ENCODE data around the gene MYO9B. TPM values are rescaled to one million over a fixed set of nuclear protein-coding genes. Genes with fewer than 3 reads are reported as not detected.

MYO9B gene
- total and polyA plus RNA-seq, 2 donors, result 24.0 to 55.2 TPM

GRCh38 chr19:17045907-17046502 is 29.6 kb upstream of the MYO9B start:
- DNase-seq (ENCODE audit: extremely low spot score), result no peak
- H3K4me3 ChIP-seq (ENCODE audit: low read depth, low read length), result no peak overlapping the region

GRCh38 chr19:17048885-17049453 is 26.6 kb upstream of the MYO9B start:
- Histone ChIP-seq H3K27ac (ENCODE audit: low read depth) (no peak overlapping the region), H3K4me1 (ENCODE audit: insufficient read depth) (no peaks in the 10 kb centered on the region), H3K4me3 (ENCODE audit: low read depth, low read length) (no peak overlapping the region), H3K36me3 (ENCODE audit: insufficient read depth) (no peaks in the 10 kb centered on the region)
- 86% methylated on average over 16 of the region's 16 CpGs for WGBS
- DNase-seq (ENCODE audit: extremely low spot score), result no peak

More at GRCh38 chr19:17045907-17046502, 29.6 kb upstream of the MYO9B start:
- H3K4me1 ChIP-seq (ENCODE audit: insufficient read depth), result no peaks in the 10 kb centered on the region
- no peaks in the 10 kb centered on the region for H3K36me3 ChIP-seq (ENCODE audit: insufficient read depth)
- WGBS, result 79% methylated on average over 5 of the region's 5 CpGs
- no peak overlapping the region for H3K27ac ChIP-seq (ENCODE audit: low read depth)

- Histone ChIP-seq H3K4me1 (ENCODE audit: insufficient read depth) (no peaks in the 10 kb centered on the region), H3K36me3 (ENCODE audit: insufficient read depth) (no peaks in the 10 kb centered on the region), H3K4me3 (ENCODE audit: low read depth, low read length) (no peak overlapping the region), H3K27ac (ENCODE audit: low read depth) (no peak overlapping the region)
- 75% methylated on average over 18 of the region's 18 CpGs for WGBS
- DNase-seq (ENCODE audit: extremely low spot score), result no peak
These were observed 25.8 kb upstream of the MYO9B start for GRCh38 chr19:17049711-17050280.

GRCh38 chr19:17052439-17052838 is 23.1 kb upstream of the MYO9B start:
- Histone ChIP-seq H3K27ac (ENCODE audit: low read depth) (no peak overlapping the region), H3K4me1 (ENCODE audit: insufficient read depth) (no peaks in the 10 kb centered on the region), H3K36me3 (ENCODE audit: insufficient read depth) (no peaks in the 10 kb centered on the region), H3K4me3 (ENCODE audit: low read depth, low read length) (no peak overlapping the region)
- DNase-seq (ENCODE audit: extremely low spot score), result no peak
- WGBS, result 57% methylated on average over 8 of the region's 8 CpGs

GRCh38 chr19:17054746-17055145 is 20.8 kb upstream of the MYO9B start:
- DNase-seq (ENCODE audit: extremely low spot score), result no peak
- H3K27ac ChIP-seq (ENCODE audit: low read depth), result no peak overlapping the region
- no peaks in the 10 kb centered on the region for H3K4me1 ChIP-seq (ENCODE audit: insufficient read depth)
- no peak overlapping the region for H3K4me3 ChIP-seq (ENCODE audit: low read depth, low read length)
- no peaks in the 10 kb centered on the region for H3K36me3 ChIP-seq (ENCODE audit: insufficient read depth)
- 93% methylated on average over 5 of the region's 5 CpGs for whole genome bisulfite sequencing

GRCh38 chr19:17055636-17056035 is 19.9 kb upstream of the MYO9B start:
- H3K27ac ChIP-seq (ENCODE audit: low read depth), result no peak overlapping the region
- no peaks in the 10 kb centered on the region for H3K36me3 ChIP-seq (ENCODE audit: insufficient read depth)
- no peak overlapping the region for H3K4me3 ChIP-seq (ENCODE audit: low read depth, low read length)
- WGBS, result 95% methylated on average over 15 of the region's 15 CpGs
- no peak for DNase-seq (ENCODE audit: extremely low spot score)
- no peaks in the 10 kb centered on the region for H3K4me1 ChIP-seq (ENCODE audit: insufficient read depth)

- no peak overlapping the region for H3K4me3 ChIP-seq (ENCODE audit: low read depth, low read length)
- 98% methylated on average over 8 of the region's 8 CpGs for WGBS
- no peaks in the 10 kb centered on the region for H3K4me1 ChIP-seq (ENCODE audit: insufficient read depth)
- H3K36me3 ChIP-seq (ENCODE audit: insufficient read depth), result no peaks in the 10 kb centered on the region
- DNase-seq (ENCODE audit: extremely low spot score), result no peak
- no peak overlapping the region for H3K27ac ChIP-seq (ENCODE audit: low read depth)
These were observed 17.3 kb upstream of the MYO9B start for GRCh38 chr19:17058236-17058635.

GRCh38 chr19:17060802-17061201 is 14.8 kb upstream of the MYO9B start:
- WGBS, result 94% methylated on average over 3 of the region's 3 CpGs

GRCh38 chr19:17061205-17061604 is 14.4 kb upstream of the MYO9B start:
- WGBS, result 94% methylated on average over 3 of the region's 3 CpGs

More at GRCh38 chr19:17060802-17061201, 14.8 kb upstream of the MYO9B start:
- no peak overlapping the region for H3K27ac ChIP-seq (ENCODE audit: low read depth)
- H3K36me3 ChIP-seq (ENCODE audit: insufficient read depth), result no peaks in the 10 kb centered on the region
- no peak overlapping the region for H3K4me3 ChIP-seq (ENCODE audit: low read depth, low read length)
- H3K4me1 ChIP-seq (ENCODE audit: insufficient read depth), result no peaks in the 10 kb centered on the region
- DNase-seq (ENCODE audit: extremely low spot score), result no peak

GRCh38 chr19:17061691-17062090 is 13.9 kb upstream of the MYO9B start:
- no peak overlapping the region for H3K27ac ChIP-seq (ENCODE audit: low read depth)

More at GRCh38 chr19:17061205-17061604, 14.4 kb upstream of the MYO9B start:
- H3K4me1 ChIP-seq (ENCODE audit: insufficient read depth), result no peaks in the 10 kb centered on the region
- H3K4me3 ChIP-seq (ENCODE audit: low read depth, low read length), result no peak overlapping the region
- no peaks in the 10 kb centered on the region for H3K36me3 ChIP-seq (ENCODE audit: insufficient read depth)
- no peak for DNase-seq (ENCODE audit: extremely low spot score)
- no peak overlapping the region for H3K27ac ChIP-seq (ENCODE audit: low read depth)

GRCh38 chr19:17063428-17063827 is 12.1 kb upstream of the MYO9B start:
- H3K4me3 ChIP-seq (ENCODE audit: low read depth, low read length), result no peak overlapping the region
- no peaks in the 10 kb centered on the region for H3K4me1 ChIP-seq (ENCODE audit: insufficient read depth)
- no peak for DNase-seq (ENCODE audit: extremely low spot score)
- WGBS, result 96% methylated on average over 2 of the region's 2 CpGs
- no peaks in the 10 kb centered on the region for H3K36me3 ChIP-seq (ENCODE audit: insufficient read depth)
- H3K27ac ChIP-seq (ENCODE audit: low read depth), result no peak overlapping the region

More at GRCh38 chr19:17061691-17062090, 13.9 kb upstream of the MYO9B start:
- Histone ChIP-seq H3K4me1 (ENCODE audit: insufficient read depth) (no peaks in the 10 kb centered on the region), H3K4me3 (ENCODE audit: low read depth, low read length) (no peak overlapping the region), H3K36me3 (ENCODE audit: insufficient read depth) (no peaks in the 10 kb centered on the region)
- no peak for DNase-seq (ENCODE audit: extremely low spot score)
- WGBS, result 88% methylated on average over 7 of the region's 7 CpGs

GRCh38 chr19:17069193-17069592 is 6.4 kb upstream of the MYO9B start:
- no peaks in the 10 kb centered on the region for H3K36me3 ChIP-seq (ENCODE audit: insufficient read depth)
- WGBS, result 85% methylated on average over 9 of the region's 9 CpGs
- H3K27ac ChIP-seq (ENCODE audit: low read depth), result no peak overlapping the region
- H3K4me3 ChIP-seq (ENCODE audit: low read depth, low read length), result no peak overlapping the region
- DNase-seq (ENCODE audit: extremely low spot score), result no peak
- H3K4me1 ChIP-seq (ENCODE audit: insufficient read depth), result no peaks in the 10 kb centered on the region

GRCh38 chr19:17070421-17070820 is 5.2 kb upstream of the MYO9B start:
- WGBS, result 91% methylated on average over 12 of the region's 12 CpGs

GRCh38 chr19:17070912-17071311 is 4.7 kb upstream of the MYO9B start:
- WGBS, result 91% methylated on average over 7 of the region's 7 CpGs
- no peak for DNase-seq (ENCODE audit: extremely low spot score)
- Histone ChIP-seq H3K36me3 (ENCODE audit: insufficient read depth) (no peaks in the 10 kb centered on the region), H3K27ac (ENCODE audit: low read depth) (no peak overlapping the region), H3K4me1 (ENCODE audit: insufficient read depth) (no peaks in the 10 kb centered on the region), H3K4me3 (ENCODE audit: low read depth, low read length) (no peak overlapping the region)

More at GRCh38 chr19:17070421-17070820, 5.2 kb upstream of the MYO9B start:
- Histone ChIP-seq H3K4me3 (ENCODE audit: low read depth, low read length) (no peak overlapping the region), H3K27ac (ENCODE audit: low read depth) (no peak overlapping the region), H3K4me1 (ENCODE audit: insufficient read depth) (no peaks in the 10 kb centered on the region), H3K36me3 (ENCODE audit: insufficient read depth) (no peaks in the 10 kb centered on the region)
- no peak for DNase-seq (ENCODE audit: extremely low spot score)

Data from urinary bladder (tissue), 4 donors.